Thyroid gland (tissue), 4 donors: ENCODE data around the gene ARHGAP12.

ENCODE experiments used
- CTCF ChIP-seq, 6 experiments: fragments of 200-600 bp in 3 of 6; fragments of 450-650 bp in 3 of 6; sonication (generic) in 3 of 6; IDR thresholded peaks; one replicate each; pipeline ENCODE4 v1.5.1; 2016 to 2019; ENCODE audit warnings: antibody characterized with exemption in 6 of 6, mild to moderate bottlenecking in 2 of 6, inconsistent platforms in 1 of 6, moderate library complexity in 1 of 6
- POLR2A ChIP-seq, 2 donors: fragments of 450-650 bp; IDR thresholded peaks; one replicate each; pipeline ENCODE4 v1.6.1; 2017; ENCODE audit warnings: antibody characterized with exemption in 2 of 2, mild to moderate bottlenecking in 2 of 2, moderate library complexity in 1 of 2

DNA sequence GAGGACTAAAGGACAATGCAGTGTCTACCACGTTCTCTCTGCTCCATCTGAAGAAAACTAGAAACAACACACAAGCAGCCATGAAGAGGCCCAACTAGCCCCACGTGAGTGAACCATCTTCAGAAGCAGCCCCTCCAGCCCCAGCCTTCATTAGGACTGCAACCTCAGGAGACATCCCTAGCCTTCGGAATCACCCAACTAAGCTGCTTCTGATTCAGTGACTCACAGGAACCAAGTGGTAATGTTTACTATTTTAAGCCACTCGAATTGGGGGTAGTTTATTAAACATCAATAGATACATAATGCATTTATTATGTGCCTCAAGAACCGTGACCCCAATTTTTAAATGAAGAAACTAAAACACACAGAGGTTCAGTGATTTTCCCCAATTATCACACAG is 22.6 kb downstream of the ARHGAP12 start:
- no peak for TF ChIP-seq CTCF (IDR thresholded peaks at IDR 0.05)
- no peak for TF ChIP-seq POLR2A (IDR thresholded peaks at IDR 0.05)
